Measurements from ENCODE around the gene FBXW2. TPM values are rescaled to one million over a fixed set of nuclear protein-coding genes. Genes with fewer than 3 reads are reported as not detected.
A peak's percentile ranks its signal among the peaks of the same experiment; 100 is the strongest.

FBXW2 gene
- total and polyA plus RNA-seq, 7 experiments from 2014 or later = 31.5 to 90.3 (median 77.5) TPM

- Mint-ChIP-seq H3K4me3 (no peak overlapping the region), H3K27me3 (no peaks in the 10 kb centered on the region), H3K36me3 (peaks cover 8 to 49% (median 18%) of the 10 kb centered on the region in 5 donors), H3K9me3 (no peaks in the 10 kb centered on the region), H3K4me1 (peaks cover 7 to 26% (median 17%) of the 10 kb centered on the region in 7 donors), H3K27ac (peak overlapping the region in 1 of 9 donors; percentile 44)
- ChIA-PET POLR2A (interaction anchor here (1.0 kb wide), 1 partner anchor 9 kb away, joined by 5 read pairs; no protein-coding TSS in a partner anchor), CTCF (no interaction called here)
- no peaks in the 10 kb centered on the region for H3K9me3 ChIP-seq (ENCODE audit: control insufficient read depth in 2 of 3, low read length in 3 of 3)
- H3K27ac ChIP-seq (ENCODE audit: low read depth, low read length) = no peak overlapping the region
- ATAC-seq (no peak), DNase-seq (no peak)
- intact Hi-C loops (cut with micrococcal nuclease) = no loop called here
- H3K4me3 ChIP-seq (ENCODE audit: low read length) = no peak overlapping the region
- peaks cover 12 to 55% (median 16%) of the 10 kb centered on the region in 3 experiments for H3K36me3 ChIP-seq (ENCODE audit: control insufficient read depth in 2 of 3, insufficient read depth in 3 of 3, low read length in 3 of 3)
- peaks cover 0 to 8% of the 10 kb centered on the region in 2 donors for H3K4me1 ChIP-seq (ENCODE audit: control insufficient read depth in 2 of 2, insufficient read depth in 2 of 2, low read length in 2 of 2)
- H3K27me3 ChIP-seq (ENCODE audit: control insufficient read depth in 2 of 2, insufficient read depth in 2 of 2, low read length in 2 of 2) = no peaks in the 10 kb centered on the region
Measured at GRCh38 chr9:120776788-120777187, 16.4 kb downstream of the FBXW2 start.

GRCh38 chr9:120775859-120776258 is 17.4 kb downstream of the FBXW2 start:
- Histone ChIP-seq H3K27ac (ENCODE audit: low read depth, low read length) (no peak overlapping the region), H3K4me3 (ENCODE audit: low read length) (no peak overlapping the region), H3K27me3 (ENCODE audit: control insufficient read depth in 2 of 2, insufficient read depth in 2 of 2, low read length in 2 of 2) (no peaks in the 10 kb centered on the region), H3K36me3 (ENCODE audit: control insufficient read depth in 2 of 3, insufficient read depth in 3 of 3, low read length in 3 of 3) (peaks cover 16 to 63% (median 20%) of the 10 kb centered on the region in 3 experiments), H3K4me1 (ENCODE audit: control insufficient read depth in 2 of 2, insufficient read depth in 2 of 2, low read length in 2 of 2) (peaks cover 0 to 7% of the 10 kb centered on the region in 2 donors), H3K9me3 (ENCODE audit: control insufficient read depth in 2 of 3, low read length in 3 of 3) (no peaks in the 10 kb centered on the region)
- ATAC-seq (no peak), DNase-seq (no peak)
- Mint-ChIP-seq H3K9me3 (no peaks in the 10 kb centered on the region), H3K27ac (peak overlapping the region in 1 of 9 donors; percentile 64), H3K4me1 (peaks cover 3 to 27% (median 11%) of the 10 kb centered on the region in 7 donors), H3K4me3 (no peak overlapping the region), H3K27me3 (no peaks in the 10 kb centered on the region), H3K36me3 (peaks cover 8 to 55% (median 15%) of the 10 kb centered on the region in 5 donors)
- intact Hi-C loops (cut with micrococcal nuclease) = no loop called here
- ChIA-PET CTCF (no interaction called here), POLR2A (interaction anchor here (1.0 kb wide), 1 partner anchor 10 kb away, joined by 5 read pairs; no protein-coding TSS in a partner anchor)

- no peak for DNase-seq
- no peak overlapping the region for H3K27ac ChIP-seq (ENCODE audit: low read depth, low read length)
- CTCF ChIA-PET = interaction anchor here (0.6 kb wide), 1 partner anchor 11 kb away, joined by 4 read pairs; no protein-coding TSS in a partner anchor
- no peaks in the 10 kb centered on the region for H3K4me1 ChIP-seq (ENCODE audit: control insufficient read depth in 2 of 2, insufficient read depth in 2 of 2, low read length in 2 of 2)
- H3K27me3 ChIP-seq (ENCODE audit: control insufficient read depth in 2 of 2, insufficient read depth in 2 of 2, low read length in 2 of 2) = no peaks in the 10 kb centered on the region
- peaks cover 22 to 74% (median 26%) of the 10 kb centered on the region in 3 experiments for H3K36me3 ChIP-seq (ENCODE audit: control insufficient read depth in 2 of 3, insufficient read depth in 3 of 3, low read length in 3 of 3)
- Mint-ChIP-seq H3K27me3 (no peaks in the 10 kb centered on the region), H3K4me1 (peaks cover 3 to 32% (median 9%) of the 10 kb centered on the region in 7 donors), H3K27ac (peak overlapping the region in 2 of 9 donors; percentile 4 to 53), H3K9me3 (no peaks in the 10 kb centered on the region), H3K4me3 (no peak overlapping the region), H3K36me3 (peaks cover 8 to 57% (median 21%) of the 10 kb centered on the region in 5 donors)
- POLR2A ChIA-PET = interaction anchor here (0.6 kb wide), 1 partner anchor 347 kb away, joined by 3 read pairs; no protein-coding TSS in a partner anchor
- intact Hi-C loops (cut with micrococcal nuclease) = no loop called here
- no peak for ATAC-seq
- H3K9me3 ChIP-seq (ENCODE audit: control insufficient read depth in 2 of 3, low read length in 3 of 3) = no peaks in the 10 kb centered on the region
- H3K4me3 ChIP-seq (ENCODE audit: low read length) = no peak overlapping the region
Measured at GRCh38 chr9:120774719-120775118, 18.5 kb downstream of the FBXW2 start.

GRCh38 chr9:120773256-120773655 is 20.0 kb downstream of the FBXW2 start:
- DNase-seq (no peak), ATAC-seq (no peak)
- Histone ChIP-seq H3K27me3 (ENCODE audit: control insufficient read depth in 2 of 2, insufficient read depth in 2 of 2, low read length in 2 of 2) (no peaks in the 10 kb centered on the region), H3K9me3 (ENCODE audit: control insufficient read depth in 2 of 3, low read length in 3 of 3) (no peaks in the 10 kb centered on the region), H3K4me3 (ENCODE audit: low read length) (no peak overlapping the region), H3K27ac (ENCODE audit: low read depth, low read length) (no peak overlapping the region), H3K4me1 (ENCODE audit: control insufficient read depth in 2 of 2, insufficient read depth in 2 of 2, low read length in 2 of 2) (no peaks in the 10 kb centered on the region), H3K36me3 (ENCODE audit: control insufficient read depth in 2 of 3, insufficient read depth in 3 of 3, low read length in 3 of 3) (peaks cover 16 to 82% (median 26%) of the 10 kb centered on the region in 3 experiments)
- no peak overlapping the region for H3K4me3 Mint-ChIP-seq
- POLR2A ChIA-PET = interaction anchor here (0.6 kb wide), 1 partner anchor 266 kb away, joined by 3 read pairs; no protein-coding TSS in a partner anchor
- H3K27me3 Mint-ChIP-seq = no peaks in the 10 kb centered on the region
- intact Hi-C loops (cut with micrococcal nuclease) = no loop called here
- CTCF ChIA-PET = interaction anchor here (1.0 kb wide), 1 partner anchor 17 kb away, joined by 4 read pairs; no protein-coding TSS in a partner anchor
- peaks cover 8 to 53% (median 21%) of the 10 kb centered on the region in 5 donors for H3K36me3 Mint-ChIP-seq
- H3K4me1 Mint-ChIP-seq = peaks cover 0 to 36% (median 3%) of the 10 kb centered on the region in 7 donors
- H3K27ac Mint-ChIP-seq = no peak overlapping the region
- no peaks in the 10 kb centered on the region for H3K9me3 Mint-ChIP-seq

GRCh38 chr9:120770931-120771330 is 22.3 kb downstream of the FBXW2 start:
- ChIA-PET POLR2A (no interaction called here), CTCF (no interaction called here)
- Histone ChIP-seq H3K27me3 (ENCODE audit: control insufficient read depth in 2 of 2, insufficient read depth in 2 of 2, low read length in 2 of 2) (no peaks in the 10 kb centered on the region), H3K4me3 (ENCODE audit: low read length) (no peak overlapping the region), H3K27ac (ENCODE audit: low read depth, low read length) (no peak overlapping the region), H3K9me3 (ENCODE audit: control insufficient read depth in 2 of 3, low read length in 3 of 3) (no peaks in the 10 kb centered on the region), H3K36me3 (ENCODE audit: control insufficient read depth in 2 of 3, insufficient read depth in 3 of 3, low read length in 3 of 3) (peaks cover 16 to 82% (median 30%) of the 10 kb centered on the region in 3 experiments), H3K4me1 (ENCODE audit: control insufficient read depth in 2 of 2, insufficient read depth in 2 of 2, low read length in 2 of 2) (no peaks in the 10 kb centered on the region)
- H3K27me3 Mint-ChIP-seq = no peaks in the 10 kb centered on the region
- no peak for ATAC-seq
- H3K27ac Mint-ChIP-seq = peak overlapping the region in 1 of 9 donors; percentile 50
- peaks cover 7 to 51% (median 25%) of the 10 kb centered on the region in 5 donors for H3K36me3 Mint-ChIP-seq
- peak overlapping the region in 1 of 10 donors; percentile 15 for H3K4me3 Mint-ChIP-seq
- no peaks in the 10 kb centered on the region for H3K9me3 Mint-ChIP-seq
- intact Hi-C loops (cut with micrococcal nuclease) = no loop called here
- peaks cover 0 to 51% (median 3%) of the 10 kb centered on the region in 7 donors for H3K4me1 Mint-ChIP-seq
- DNase-seq = no peak

- H3K4me1 Mint-ChIP-seq = peaks cover 0 to 57% (median 3%) of the 10 kb centered on the region in 7 donors
- ChIA-PET CTCF (no interaction called here), POLR2A (interaction anchor here (0.6 to 1.4 kb wide), 3 partner anchors 18 to 321 kb away, joined by 3 to 4 read pairs (median 3); partner anchors contain the start of gene FBXW2)
- no peaks in the 10 kb centered on the region for H3K27me3 ChIP-seq (ENCODE audit: control insufficient read depth in 2 of 2, insufficient read depth in 2 of 2, low read length in 2 of 2)
- no peaks in the 10 kb centered on the region for H3K9me3 ChIP-seq (ENCODE audit: control insufficient read depth in 2 of 3, low read length in 3 of 3)
- ATAC-seq (no peak), DNase-seq (no peak)
- H3K27ac ChIP-seq (ENCODE audit: low read depth, low read length) = no peak overlapping the region
- intact Hi-C loops (cut with micrococcal nuclease) = loop anchor here in 1 of 2 donors (10.0 kb wide), 1 partner anchor 406 kb away; no protein-coding TSS in a partner anchor
- H3K4me1 ChIP-seq (ENCODE audit: control insufficient read depth in 2 of 2, insufficient read depth in 2 of 2, low read length in 2 of 2) = no peaks in the 10 kb centered on the region
- no peaks in the 10 kb centered on the region for H3K27me3 Mint-ChIP-seq
- no peak overlapping the region for H3K4me3 Mint-ChIP-seq
- no peaks in the 10 kb centered on the region for H3K9me3 Mint-ChIP-seq
- peak overlapping the region in 2 of 9 donors; percentile 1 to 18 for H3K27ac Mint-ChIP-seq
- no peak overlapping the region for H3K4me3 ChIP-seq (ENCODE audit: low read length)
- peaks cover 18 to 76% (median 26%) of the 10 kb centered on the region in 3 experiments for H3K36me3 ChIP-seq (ENCODE audit: control insufficient read depth in 2 of 3, insufficient read depth in 3 of 3, low read length in 3 of 3)
- peaks cover 4 to 47% (median 24%) of the 10 kb centered on the region in 5 donors for H3K36me3 Mint-ChIP-seq
Measured at GRCh38 chr9:120768886-120769285, 24.3 kb downstream of the FBXW2 start.
